PC-3 (cell line): ENCODE measurements around the gene TMEM45B.

Experiments used
- EZH2 ChIP-seq: fragments of 300-600 bp; sonication (generic); IDR thresholded peaks from one replicate; pipeline ENCODE4 v1.6.1; 2017; ENCODE audit warnings: antibody characterized with exemption, mild to moderate bottlenecking, low read length; ENCODE audit not compliant: unreplicated experiment
- EZH2phosphoT487 ChIP-seq: fragments of 300-600 bp; sonication (generic); IDR thresholded peaks from 2 replicates; pipeline ENCODE4 v1.6.1; 2018; ENCODE audit warnings: mild to moderate bottlenecking, antibody characterized with exemption, low read length, borderline replicate concordance
- TF ChIP-seq, protein P1 (sequence below): fragments of 300-600 bp; sonication (generic); conservative IDR thresholded peaks from 2 replicates; pipeline ENCODE4 v1.5.1; 2017; ENCODE audit warnings: antibody characterized with exemption, low read depth, mild to moderate bottlenecking, low read length

DNA sequence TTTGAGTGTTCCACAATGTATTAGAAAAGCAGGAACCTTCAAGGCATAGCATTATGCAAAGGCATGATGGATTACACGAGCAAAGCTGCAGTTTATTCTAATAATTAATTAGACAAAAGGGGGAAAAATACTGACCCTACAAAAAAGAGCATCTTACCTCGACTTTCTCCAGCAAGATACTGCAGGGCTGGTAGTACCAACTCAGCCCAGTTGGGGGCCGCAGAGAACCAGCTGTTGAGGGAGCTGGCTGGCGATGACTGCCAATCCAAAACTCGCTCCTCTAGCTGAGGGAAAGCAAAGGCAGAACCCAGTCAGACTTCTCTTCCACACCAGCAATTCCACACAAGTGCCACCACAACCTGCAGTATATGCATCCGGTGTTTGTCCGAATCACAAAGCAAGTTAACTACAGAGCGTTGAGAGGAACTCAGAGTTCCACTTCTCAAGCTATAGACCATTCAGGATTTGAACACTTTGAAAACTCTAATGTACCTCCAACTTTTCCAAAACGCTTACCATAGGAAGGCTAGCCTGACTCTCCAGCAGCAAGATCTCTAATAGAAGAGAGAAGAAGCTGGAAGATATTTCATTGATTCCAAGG is 66.0 kb downstream of the TMEM45B start:
- TF ChIP-seq, protein P1, sequence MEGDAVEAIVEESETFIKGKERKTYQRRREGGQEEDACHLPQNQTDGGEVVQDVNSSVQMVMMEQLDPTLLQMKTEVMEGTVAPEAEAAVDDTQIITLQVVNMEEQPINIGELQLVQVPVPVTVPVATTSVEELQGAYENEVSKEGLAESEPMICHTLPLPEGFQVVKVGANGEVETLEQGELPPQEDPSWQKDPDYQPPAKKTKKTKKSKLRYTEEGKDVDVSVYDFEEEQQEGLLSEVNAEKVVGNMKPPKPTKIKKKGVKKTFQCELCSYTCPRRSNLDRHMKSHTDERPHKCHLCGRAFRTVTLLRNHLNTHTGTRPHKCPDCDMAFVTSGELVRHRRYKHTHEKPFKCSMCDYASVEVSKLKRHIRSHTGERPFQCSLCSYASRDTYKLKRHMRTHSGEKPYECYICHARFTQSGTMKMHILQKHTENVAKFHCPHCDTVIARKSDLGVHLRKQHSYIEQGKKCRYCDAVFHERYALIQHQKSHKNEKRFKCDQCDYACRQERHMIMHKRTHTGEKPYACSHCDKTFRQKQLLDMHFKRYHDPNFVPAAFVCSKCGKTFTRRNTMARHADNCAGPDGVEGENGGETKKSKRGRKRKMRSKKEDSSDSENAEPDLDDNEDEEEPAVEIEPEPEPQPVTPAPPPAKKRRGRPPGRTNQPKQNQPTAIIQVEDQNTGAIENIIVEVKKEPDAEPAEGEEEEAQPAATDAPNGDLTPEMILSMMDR, result peak; percentile 86
- no peak for TF ChIP-seq EZH2phosphoT487
- TF ChIP-seq EZH2, result no peak
